T47D (cell line): ENCODE measurements around the gene HACE1.
"Not testable (repeated sequence)": the region's sequence is repeated elsewhere in the genome, so short reads cannot be mapped to it uniquely, and the experiment has no call there.

Source experiments
- DNase-seq, 2 experiments: peaks; one replicate each; pipeline versions ENCODE4 v3.0.0 to v3.0.0-alpha.2; 2011 to 2012; ENCODE audit warnings: low read depth in 1 of 2, low spot score in 1 of 2
- JUND ChIP-seq: IDR thresholded peaks from 2 replicates; pipeline ENCODE4 v1.6.1; 2012; ENCODE audit warnings: low read depth
- in situ Hi-C: cut with HindIII; loops from 2 replicates; pipeline ENCODE4 v1.10.0; 2016; ENCODE audit warnings: low sequenced_read_pairs, low pct_unique_long_range_greater_than_20kb

Gene HACE1, protein sequence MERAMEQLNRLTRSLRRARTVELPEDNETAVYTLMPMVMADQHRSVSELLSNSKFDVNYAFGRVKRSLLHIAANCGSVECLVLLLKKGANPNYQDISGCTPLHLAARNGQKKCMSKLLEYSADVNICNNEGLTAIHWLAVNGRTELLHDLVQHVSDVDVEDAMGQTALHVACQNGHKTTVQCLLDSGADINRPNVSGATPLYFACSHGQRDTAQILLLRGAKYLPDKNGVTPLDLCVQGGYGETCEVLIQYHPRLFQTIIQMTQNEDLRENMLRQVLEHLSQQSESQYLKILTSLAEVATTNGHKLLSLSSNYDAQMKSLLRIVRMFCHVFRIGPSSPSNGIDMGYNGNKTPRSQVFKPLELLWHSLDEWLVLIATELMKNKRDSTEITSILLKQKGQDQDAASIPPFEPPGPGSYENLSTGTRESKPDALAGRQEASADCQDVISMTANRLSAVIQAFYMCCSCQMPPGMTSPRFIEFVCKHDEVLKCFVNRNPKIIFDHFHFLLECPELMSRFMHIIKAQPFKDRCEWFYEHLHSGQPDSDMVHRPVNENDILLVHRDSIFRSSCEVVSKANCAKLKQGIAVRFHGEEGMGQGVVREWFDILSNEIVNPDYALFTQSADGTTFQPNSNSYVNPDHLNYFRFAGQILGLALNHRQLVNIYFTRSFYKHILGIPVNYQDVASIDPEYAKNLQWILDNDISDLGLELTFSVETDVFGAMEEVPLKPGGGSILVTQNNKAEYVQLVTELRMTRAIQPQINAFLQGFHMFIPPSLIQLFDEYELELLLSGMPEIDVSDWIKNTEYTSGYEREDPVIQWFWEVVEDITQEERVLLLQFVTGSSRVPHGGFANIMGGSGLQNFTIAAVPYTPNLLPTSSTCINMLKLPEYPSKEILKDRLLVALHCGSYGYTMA

DNA sequence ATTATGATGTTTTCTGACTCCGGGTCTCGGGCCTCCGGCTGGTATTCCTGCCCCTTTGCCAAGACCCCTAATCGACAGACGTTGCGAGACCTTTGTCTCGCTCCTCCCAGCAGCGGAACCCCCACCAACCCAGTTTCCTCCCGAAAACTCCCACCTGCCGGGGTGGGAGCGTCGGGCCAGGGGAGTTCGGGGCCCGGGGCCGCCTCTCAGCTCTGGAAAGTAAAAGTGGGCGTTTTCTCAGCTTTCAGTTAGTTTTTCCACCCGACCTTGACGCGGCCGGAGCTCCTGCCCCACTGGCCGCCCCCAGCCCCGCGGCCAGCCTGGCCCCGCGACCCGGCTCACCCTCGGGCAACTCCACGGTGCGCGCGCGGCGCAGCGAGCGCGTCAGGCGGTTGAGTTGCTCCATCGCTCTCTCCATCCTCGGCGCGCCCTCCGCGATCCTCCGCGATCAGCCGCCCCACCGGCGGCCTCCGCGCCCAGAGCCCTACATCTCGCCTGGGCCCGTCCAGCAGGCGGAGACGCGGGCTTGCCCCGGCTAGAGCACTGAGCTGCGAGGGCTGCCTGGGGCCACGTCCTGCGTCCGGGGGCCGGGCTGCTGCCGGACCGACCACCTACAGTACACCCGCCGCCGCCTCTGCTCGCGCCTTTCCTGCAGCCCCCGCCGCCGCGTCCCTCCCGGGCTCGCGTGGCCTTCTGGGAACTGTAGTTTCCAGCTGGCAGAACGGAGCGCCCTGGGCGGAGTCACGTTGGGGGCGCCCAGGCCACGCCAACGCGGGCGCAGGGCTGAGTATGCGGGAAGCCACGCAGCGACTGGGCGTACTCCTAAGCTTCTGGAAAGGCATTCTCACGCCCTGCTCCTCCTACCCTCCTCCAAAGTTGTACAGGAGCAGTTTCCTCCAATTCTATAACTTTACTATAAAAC is at the start of gene HACE1:
Gene HACE1, minus strand, starts transcription at position 695 of the 922 bp plus-strand sequence. Its CDS starts 277 bp downstream, at position 418.
- DNase-seq: peak; percentile 77 to 87
- in situ Hi-C loops: no loop called here
- no peak for TF ChIP-seq JUND

DNA sequence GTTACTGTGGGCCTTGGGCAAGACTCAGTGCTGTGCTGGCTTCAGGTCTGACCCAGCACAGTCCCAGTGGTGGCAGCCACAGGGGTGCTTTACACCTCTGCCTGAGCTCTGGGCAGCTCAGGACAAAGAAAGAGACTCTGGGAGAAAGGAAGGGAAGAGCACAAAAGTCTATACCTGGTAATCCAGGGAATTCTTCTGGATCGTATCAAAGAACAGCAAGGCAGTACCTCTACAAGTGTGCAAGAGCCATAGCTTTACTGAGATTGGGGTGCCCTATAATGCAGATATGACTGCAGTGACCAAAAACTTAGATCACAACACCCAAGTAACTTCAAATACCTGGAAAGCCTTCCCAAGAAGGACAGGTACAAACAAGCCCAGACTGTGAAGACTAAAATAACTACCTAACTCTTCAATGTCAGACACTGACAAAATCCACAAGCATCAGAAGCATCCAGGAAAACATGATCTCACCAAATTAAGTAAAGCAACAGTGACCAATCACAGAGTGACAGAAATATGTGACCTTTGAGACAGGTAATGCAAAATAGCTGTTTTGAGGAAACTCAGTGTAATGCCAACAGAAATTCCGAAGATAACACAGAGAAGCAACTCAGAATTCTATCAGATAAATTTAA is 49.3 kb upstream of the HACE1 start:
- TF ChIP-seq JUND: no peak
- in situ Hi-C loops: no loop called here

DNA sequence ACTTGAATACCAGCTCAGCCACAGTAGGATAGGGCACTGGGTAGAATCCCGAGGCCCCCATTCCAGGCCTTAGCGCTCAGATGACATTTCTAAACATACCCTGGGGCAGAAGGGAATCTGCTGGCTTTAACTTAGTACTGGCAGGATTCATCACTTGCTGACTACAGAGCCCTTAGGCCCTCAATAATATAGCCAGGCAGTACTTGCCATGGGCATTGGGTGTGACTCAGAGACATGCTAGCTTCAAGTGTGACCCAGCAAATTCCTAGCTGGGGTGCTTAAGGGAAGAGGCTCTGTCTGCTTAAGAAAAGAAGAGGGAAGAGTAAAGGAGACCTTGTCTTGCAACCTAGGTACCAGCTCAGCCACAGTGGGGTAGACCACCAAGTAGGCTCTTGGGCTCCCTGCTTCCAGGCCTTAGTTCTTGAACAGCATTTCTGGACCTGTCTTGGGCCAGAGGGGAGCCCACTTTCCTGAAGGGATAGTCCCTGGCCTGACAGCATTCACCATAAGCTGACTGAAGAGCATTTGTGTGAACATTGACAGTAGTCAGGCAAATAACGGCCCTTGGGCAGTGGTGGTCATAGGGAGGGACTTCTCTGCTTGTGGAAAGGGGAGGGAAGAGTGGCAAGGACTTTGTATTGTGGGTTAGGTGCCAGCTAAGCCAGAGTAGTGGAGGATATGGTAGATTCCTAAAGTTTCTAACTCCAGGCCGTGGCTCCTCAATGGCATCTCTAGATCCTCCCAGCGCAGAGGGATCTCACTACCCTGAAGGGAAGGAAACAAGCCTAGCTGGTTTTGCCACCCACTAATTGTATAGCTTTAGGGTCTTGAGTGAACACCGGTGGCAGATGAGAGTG is 48.5 kb upstream of the HACE1 start:
- in situ Hi-C loops: no loop called here
- DNase-seq: peak in 1 of 2 experiments; percentile 14
- TF ChIP-seq JUND: no peak

More for the DNA sequence above, 49.3 kb upstream of the HACE1 start:
- DNase-seq: no peak

DNA sequence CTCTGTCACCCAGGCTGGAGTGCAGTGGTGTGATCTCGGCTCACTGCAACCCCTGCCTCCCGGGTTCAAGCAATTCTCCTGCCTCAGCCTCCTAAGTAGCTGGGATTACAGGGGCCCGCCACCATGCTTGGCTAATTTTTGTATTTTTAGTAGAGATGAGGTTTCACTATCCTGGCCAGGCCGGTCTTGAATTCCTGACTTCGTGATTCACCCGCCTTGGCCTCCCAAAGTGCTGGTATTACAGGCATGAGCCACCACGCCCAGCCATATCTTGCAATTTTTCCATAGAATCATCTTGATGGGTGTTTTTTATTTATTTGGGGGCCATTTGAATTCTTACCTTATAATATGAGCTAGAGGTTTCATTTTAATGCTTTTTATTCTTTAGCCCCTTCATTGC is 39.2 kb upstream of the HACE1 start:
- DNase-seq, in situ Hi-C loops: not testable (repeated sequence)

DNA sequence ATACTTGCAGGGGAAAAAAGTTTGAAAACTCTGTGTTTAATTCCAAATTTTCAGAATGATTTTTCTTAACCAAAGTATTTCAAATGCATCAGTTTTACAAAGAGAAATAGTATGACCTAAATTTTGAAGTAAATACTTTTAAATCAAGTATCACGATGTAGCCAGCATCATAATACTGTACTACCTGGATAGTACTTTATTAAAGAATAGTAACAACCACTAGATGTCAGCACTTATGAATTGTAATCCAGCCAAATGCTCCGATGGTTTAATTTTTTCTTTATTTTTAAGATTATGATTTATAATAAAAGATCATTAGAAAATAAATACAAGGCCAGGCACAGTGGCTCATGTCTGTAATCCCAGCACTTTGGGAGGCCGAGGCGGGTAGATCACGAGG is 37.2 kb upstream of the HACE1 start:
- no peak for DNase-seq
- in situ Hi-C loops: no loop called here
- no peak for TF ChIP-seq JUND

DNA sequence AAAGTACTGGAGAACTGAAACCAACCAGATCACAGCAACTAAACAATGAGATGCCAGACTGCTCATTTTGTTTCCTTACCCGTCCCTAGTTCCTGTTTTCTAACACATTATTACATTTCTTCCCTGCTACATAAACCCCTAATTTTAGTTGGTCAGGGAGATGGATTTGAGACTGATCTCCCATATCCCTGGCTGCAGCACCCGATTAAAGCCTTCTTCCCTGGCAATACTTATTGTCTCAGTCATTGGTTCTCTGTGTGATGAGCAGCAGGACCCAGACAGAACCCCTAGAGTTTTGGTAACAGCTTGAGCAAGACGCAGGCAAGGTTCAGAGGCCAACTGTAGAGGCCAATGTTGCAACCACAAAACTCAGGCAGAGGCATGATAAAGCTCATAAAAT is 28.3 kb upstream of the HACE1 start:
- in situ Hi-C loops: no loop called here
- DNase-seq: no peak
- TF ChIP-seq JUND: no peak

DNA sequence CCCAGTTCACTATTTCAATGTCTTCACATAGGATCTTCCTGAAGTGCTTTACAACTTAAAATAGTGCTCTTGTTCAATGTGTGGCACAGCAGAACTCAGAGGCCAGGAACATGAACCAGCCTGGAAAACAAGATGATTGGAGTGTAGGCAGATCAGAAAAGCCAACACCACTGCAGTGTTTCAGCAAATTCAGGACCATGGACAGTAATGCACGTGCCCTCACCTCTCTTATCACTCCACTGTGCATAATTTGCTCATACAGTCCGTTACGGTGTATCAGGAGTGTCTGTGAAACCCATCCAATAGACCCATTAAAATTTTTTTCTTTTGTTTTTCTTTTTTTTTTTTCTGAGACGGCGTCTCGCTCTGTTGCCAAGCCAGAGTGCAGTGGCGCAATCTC is 27.6 kb upstream of the HACE1 start:
- peak; percentile 13 to 60 for DNase-seq
- TF ChIP-seq JUND: no peak
- in situ Hi-C loops: no loop called here

DNA sequence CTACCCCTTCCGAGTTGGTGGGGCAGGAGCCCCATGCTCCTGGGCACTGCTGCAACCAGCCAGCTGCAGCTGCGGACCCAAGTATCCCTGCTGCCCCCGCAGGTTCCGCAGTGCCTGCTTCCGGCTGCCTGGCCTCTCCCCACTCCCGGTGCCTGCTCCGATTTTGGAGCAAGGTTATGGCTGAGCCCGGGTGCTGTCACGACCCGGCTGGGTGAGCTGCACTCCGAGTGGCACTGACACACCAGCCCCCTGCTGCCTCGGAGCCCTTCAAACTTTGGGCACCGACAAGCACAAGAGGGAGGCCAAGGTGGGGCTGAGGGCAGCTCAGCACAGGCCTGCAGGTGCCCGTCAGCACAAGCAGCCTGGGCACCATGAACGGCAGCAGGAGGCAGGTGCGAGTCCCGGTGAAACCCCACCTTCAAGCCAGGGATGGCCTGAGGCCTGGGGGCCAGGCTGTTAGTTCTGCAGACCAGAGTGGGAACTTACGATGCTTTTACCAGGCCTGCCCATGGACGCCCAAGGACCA is 25.9 kb upstream of the HACE1 start:
- TF ChIP-seq JUND: no peak
- in situ Hi-C loops: no loop called here
- DNase-seq: no peak

DNA sequence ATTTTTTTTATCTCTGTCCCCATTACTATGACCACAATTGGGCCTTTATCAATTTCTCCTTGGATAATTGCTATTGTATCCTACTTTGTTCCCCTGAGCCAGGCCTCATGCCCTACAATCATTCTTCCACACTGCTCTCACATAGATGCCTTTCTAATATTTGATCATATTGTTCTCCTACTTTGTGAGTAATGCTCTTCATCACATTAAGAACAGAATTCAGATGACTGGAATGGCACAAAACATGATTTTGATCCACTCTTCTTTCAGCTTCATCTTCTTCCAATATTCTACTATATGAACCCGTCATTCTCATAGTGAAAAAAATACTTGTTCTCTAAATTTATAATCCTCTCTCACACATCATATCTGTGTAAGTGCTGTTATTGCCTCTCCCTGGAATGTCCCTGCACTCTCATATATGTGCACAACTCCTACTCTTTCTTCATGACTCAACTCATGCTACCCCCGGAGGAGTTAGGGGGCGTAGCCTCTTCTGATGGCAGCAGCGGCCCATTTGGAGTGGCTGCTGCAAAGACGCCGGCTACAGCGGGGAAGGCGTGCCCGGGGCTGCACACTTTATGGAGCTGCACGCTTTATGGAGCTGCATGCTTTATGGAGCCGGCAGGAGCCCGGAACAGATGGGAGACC is 25.3 kb upstream of the HACE1 start:
- no peak for TF ChIP-seq JUND
- in situ Hi-C loops: no loop called here
- no peak for DNase-seq

DNA sequence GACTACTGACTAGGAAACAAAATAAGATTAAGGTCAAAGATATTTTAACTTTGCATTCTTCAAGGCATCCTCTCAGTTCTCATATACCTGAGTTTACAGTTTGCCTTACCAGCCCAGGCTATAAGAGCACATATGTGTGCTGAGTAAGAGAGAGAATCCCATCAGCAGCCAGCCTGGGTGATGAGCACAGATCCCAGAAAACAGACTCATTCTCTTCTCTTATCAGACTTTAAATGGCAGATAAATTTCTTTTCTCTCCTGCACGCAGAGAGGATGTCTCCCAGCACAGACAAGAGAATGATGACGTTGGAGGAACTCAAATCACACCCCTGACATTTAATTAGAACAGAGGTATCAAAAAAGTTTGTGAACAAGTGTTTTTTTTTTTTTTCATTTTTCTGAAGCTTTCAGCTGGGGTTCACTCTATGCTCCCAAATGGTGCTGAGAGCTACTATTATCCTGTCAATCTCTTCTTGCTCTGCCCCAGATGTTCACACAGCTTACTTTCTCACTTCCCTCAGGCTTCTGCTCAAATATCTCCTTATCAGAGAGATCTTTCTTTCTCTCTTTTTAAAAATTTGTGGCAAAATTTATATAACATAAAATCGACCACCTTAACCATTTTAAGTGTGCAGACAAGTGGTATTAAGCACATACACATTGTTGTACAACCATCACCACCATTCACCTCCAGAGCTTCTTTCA is 22.4 kb upstream of the HACE1 start:
- in situ Hi-C loops: no loop called here
- DNase-seq: no peak
- no peak for TF ChIP-seq JUND
